Activated CD8-positive, alpha-beta memory T cell treated with anti-CD3 and anti-CD28 coated beads for 24 hours (primary cell): Measurements from ENCODE around the gene NDUFA11.
"Not testable (repeated sequence)": the region's sequence is repeated elsewhere in the genome, so short reads cannot be mapped to it uniquely, and the experiment has no call there.

Experiments used
- DNase-seq: peaks from one replicate; pipeline ENCODE4 v3.0.0-alpha.2; 2020

The NDUFA11 gene

DNA sequence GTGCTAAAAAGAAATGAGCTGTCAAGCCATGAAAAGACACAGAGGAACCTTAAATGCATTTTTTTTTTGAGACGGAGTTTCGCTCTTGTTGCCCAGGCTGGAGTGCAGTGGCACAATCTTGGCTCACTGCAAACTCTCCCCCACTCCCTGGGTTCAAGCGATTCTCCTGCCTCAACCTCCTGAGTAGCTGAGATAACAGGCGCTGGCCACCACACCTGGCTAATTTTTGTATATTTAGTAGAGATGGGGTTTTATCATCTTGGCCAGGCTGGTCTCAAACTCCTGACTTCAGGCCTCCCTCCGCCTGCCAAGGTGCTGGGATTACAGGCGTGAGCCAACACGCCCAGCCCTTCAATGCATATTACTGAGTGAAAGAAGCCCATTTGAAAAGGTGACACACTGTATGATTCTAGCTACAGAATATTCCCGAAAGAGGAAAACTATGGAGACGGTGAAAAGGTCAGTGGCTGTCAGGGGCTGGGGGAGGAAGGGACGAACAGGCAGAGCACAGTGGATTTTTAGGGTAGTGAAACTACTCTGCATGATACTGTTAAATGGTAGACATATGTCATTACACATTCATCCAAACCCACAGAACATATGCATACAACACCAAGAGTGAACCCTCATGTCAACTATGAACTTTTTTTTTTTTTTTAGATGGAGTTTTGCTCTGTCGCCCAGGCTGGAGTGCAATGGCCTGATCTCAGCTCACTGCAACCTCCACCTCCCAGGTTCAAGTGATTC, 19.4 kb downstream of the NDUFA11 start:
- DNase-seq: not testable (repeated sequence)

- DNase-seq: not testable (repeated sequence)
These were observed 20.3 kb downstream of the NDUFA11 start for GRCh38 chr19:5883157-5883873.

- no peak for DNase-seq
These were observed 21.1 kb downstream of the NDUFA11 start for GRCh38 chr19:5882421-5882968.

DNA sequence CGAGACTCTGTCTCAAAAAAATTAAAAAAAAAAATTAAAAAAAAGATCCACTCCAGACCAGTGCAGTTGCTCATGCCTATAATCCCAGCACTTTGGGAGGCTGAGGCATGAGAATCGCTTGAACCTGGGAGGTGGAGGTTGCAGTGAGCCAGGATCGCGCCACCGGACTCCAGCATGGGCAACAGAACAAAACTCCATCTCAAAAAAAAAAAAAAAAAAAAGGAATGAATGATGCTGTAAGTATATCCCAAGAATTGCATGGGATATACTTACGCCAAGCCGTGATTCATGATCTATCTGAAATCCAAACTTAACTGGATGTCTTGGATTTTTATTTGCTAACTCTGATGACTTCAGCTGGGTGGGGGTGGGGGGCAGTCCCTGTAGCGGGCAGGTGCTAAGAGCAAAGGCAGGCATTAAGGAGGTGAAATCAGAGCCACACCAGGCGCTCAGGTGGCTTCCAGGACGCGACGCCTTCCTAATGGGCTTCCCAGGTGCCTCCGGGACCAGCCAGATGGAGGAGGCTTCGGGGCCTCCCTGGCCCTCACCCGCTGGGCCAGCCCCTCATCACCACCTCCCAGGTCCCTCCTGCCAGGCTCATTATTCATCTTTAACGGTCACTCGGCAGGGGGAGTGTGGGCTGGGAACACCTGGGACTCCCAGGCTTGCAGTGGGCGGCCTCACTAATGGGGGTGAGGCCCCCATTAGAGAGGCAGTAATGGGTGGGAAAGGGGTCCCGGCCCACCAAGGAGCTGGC, 21.9 kb downstream of the NDUFA11 start:
- no peak for DNase-seq

GRCh38 chr19:5880604-5881078, 22.9 kb downstream of the NDUFA11 start:
- DNase-seq: no peak

GRCh38 chr19:5880196-5880595, 23.4 kb downstream of the NDUFA11 start:
- DNase-seq: no peak

DNA sequence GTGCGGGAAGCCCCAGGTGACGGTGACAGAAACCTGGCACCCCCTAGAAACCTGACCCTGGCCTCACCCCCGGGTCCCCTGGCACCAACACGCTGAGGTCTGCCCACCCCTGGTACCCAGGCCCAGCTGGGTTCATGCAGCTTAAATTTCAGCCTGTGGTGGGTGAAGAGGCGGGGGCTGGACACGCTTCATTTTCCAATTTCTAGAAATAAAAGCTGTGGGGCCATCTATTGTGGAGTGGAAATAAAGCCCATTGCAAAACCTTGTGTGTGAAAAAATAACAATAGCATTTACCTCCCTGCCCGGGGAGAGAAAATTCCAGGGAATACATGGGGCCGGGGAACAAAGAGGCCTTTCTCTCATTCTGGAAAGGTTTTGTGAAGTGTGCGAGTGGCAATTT, 25.7 kb downstream of the NDUFA11 start:
- DNase-seq: no peak

- no peak for DNase-seq
These were observed 26.2 kb downstream of the NDUFA11 start for GRCh38 chr19:5877427-5877826.

DNA sequence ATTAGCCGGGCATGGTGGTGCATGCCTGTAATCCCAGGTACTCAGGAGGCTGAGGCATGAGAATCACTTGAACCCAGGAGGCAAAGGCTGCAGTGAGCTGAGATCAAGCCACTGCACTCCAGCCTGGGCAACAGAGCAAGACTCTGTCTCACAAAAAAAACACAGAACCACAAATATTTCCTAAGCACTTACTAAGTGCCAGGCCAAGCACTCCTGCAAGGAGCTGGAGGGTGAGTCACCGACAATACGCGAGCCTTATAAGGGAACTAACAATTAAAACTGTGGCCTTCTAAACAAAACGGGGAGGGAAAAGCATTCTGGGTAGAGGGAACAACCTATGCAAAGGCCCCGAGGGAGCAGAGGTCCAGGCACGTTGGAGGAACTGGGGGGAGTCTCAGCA, 29.1 kb downstream of the NDUFA11 start:
- DNase-seq: not testable (repeated sequence)

DNA sequence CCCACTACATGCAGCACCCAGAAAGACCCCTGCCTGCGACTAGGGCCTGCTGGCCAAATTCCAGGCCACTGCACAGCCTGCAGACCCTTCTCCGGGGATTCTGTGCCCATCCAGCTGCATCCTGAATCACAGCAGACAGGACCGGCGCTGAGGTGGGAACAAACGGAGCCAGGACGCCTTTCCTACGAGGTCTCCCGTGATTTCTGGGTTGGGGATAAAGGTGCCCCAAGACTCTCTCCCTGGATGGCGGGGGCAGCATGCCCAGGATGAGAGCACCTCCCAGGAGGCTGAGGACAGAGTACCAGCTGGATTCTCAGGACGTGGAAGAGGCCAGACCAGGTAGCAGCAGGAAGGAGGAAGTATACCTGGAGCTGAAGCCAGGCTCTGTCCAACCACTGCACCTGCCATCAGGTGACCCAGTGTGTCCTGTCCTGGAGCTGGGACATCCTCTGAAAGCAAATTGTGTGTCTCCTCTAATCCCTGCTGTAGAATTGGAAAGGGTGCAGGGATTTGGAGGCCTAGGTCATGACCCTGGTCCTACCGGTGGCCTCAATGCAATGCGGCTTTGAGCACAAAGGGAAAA, 29.9 kb downstream of the NDUFA11 start:
- no peak for DNase-seq

GRCh38 chr19:5870986-5871394, 32.6 kb downstream of the NDUFA11 start:
- no peak for DNase-seq

DNA sequence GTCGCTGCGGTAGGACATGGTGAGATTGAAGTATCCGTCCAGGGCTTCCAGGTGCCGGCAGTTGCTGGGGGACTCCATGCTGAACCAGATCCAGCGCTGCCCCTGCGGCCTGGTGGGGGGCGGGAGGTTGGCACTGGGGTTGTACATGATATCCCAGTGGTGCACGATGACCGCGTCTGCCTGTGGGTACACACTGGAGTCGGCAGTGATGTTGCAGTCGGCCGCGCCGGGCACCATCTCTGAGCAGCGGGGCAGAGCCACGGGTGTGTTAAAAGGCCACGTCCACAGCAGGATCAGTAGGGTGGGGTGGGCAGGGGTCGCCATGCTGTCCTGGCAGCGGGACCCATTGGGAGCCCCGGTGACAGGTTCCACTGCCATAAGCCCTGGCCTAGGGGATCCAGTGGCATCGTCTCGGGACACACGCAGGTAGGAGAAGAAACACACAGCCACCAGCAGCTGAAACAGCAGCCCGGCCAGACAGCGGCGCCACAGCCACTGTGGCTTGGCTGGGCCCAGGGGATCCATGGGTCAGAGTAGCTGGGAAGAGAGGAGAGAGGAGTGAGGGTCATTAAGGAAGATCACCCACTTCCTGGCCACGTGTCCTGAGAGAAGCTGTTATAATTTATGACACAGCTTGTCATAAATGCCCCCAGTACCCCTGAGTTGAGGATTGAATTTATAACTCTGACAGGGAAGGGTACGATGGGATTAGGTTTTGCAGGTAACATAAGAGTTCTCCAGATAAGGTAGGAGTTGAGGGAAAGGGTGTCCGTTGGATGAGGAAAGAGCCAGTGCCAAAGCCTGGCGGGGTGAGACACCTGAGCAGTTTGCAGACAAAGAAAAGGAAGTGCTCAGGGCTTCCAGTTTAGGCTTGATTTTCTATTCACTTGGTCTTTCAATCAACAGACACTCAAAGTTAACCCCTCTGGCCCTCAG, 36.1 kb downstream of the NDUFA11 start:
- no peak for DNase-seq

GRCh38 chr19:5865772-5866171, 37.8 kb downstream of the NDUFA11 start:
- DNase-seq: no peak

DNA sequence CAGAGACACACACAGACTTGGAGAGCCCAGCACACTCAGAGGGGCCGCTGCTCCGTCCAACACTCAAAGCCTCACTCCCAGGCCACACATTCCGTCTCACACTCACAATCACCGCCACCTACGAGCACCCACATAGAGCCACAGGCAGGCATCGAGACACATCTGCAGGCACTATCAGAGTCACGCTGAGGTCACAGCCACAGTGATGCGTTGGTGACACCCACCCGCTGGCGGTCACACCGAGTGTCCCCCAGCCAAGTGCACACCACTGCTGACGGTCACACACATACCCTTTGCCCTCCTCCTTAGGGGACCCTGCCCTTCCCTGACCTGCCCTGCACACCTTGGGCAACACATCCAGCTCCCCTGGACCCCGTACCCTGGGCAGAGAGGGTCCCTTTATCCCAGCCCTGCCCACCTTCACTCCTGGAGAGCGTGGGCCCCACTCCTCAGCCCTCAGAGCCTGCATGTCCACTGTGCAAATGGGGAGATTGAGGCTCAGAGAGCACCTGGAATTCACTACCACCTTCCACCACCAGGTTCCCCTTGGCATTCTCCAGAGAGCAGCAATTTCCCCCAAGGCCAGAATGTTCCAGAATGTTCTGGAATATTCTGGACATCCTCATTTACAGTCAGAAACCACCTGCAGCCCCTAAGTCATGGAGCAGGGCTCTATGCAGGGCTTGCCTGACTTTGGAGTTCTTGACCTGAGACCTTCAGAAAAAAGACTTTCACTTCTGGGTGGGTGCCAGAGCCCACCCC, 38.7 kb downstream of the NDUFA11 start:
- DNase-seq: no peak

DNA sequence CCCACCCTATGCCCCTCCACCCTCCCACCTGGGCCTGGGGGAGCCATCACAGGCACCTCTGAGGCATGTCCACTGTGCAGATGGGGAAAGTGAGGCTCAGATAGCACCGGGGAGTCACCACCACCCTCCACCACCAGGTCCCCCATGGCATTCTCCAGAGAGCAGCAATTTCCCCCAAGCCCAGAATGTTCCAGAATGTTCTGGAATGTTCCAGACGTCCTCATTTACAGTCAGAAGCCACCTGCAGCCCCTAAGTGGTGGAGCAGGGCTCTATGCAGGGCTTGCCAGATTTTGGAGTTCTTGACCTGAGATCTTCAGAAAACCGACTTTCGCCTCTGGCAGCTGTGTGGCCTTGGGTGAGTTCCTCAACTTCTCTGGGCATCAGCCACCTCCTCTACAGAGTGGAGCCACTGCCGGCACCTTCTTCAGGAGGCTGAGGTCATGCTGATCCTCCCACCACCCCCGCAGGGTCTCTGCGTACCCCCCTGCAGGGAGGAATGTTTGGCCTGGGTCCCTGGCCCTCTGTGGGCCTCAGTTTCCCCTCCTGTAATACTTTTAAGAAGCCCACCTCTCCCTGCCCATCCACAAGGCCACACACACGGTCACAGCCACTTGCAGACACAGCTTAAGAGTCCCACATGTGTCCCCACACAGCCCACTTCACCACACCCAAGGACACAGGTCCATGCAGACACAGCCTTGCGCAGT, 39.4 kb downstream of the NDUFA11 start:
- DNase-seq: no peak

- DNase-seq: no peak
These were observed 40.4 kb downstream of the NDUFA11 start for GRCh38 chr19:5863030-5863665.

GRCh38 chr19:5857203-5858081, 46.1 kb downstream of the NDUFA11 start:
- no peak for DNase-seq

DNA sequence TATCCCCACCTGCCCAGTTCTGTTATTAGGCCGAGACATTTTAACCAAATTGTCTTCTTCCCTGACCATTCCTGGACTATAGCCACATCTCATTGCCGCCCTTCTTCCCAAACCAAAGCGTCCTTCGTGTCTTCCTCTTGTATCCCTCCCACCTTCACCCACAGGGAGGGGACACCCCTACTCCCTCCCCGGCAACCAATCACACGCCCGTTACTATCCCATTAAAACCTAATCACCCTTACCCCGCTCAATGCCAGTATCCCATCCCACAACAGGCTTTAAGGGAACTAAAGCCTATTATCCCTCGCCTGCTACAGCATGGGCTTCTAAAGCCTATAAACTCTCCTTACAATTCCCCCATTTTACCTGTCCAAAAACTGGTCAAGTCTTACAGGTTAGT, 48.4 kb downstream of the NDUFA11 start:
- DNase-seq: not testable (repeated sequence)

GRCh38 chr19:5854121-5854520, 49.5 kb downstream of the NDUFA11 start:
- DNase-seq: not testable (repeated sequence)
